Thyroid gland (tissue), 4 donors: Measurements from ENCODE around the gene DPAGT1. TPM values are rescaled to one million over a fixed set of nuclear protein-coding genes. Genes with fewer than 3 reads are reported as not detected.
A peak's percentile ranks its signal among the peaks of the same experiment; 100 is the strongest.
"Not testable (repeated sequence)": the region's sequence is repeated elsewhere in the genome, so short reads cannot be mapped to it uniquely, and the experiment has no call there.

Experiments
- DNase-seq, 2 donors: peaks; one replicate each; pipeline ENCODE4 v3.0.0-alpha.2; 2019
- H3K27ac ChIP-seq, 3 donors: fragments of 200-600 bp; sonication (generic); 1 replicate in 2 of 3; 2 replicates in 1 of 3; pipeline ENCODE4 v1.5.1; 2016 to 2019; ENCODE audit warnings: mild to moderate bottlenecking in 1 of 3, moderate library complexity in 1 of 3
- H3K27me3 ChIP-seq: fragments of 200-600 bp; sonication (generic); one replicate; pipeline ENCODE4 v1.5.1; 2019
- H3K36me3 ChIP-seq, 2 donors: fragments of 200-600 bp; sonication (generic); one replicate each; pipeline ENCODE4 v1.5.1; 2016 to 2019
- H3K4me1 ChIP-seq, 2 donors: fragments of 200-600 bp; sonication (generic); one replicate each; pipeline ENCODE4 v1.5.1; 2017 to 2019
- H3K4me3 ChIP-seq, 3 donors: fragments of 200-600 bp; sonication (generic); replicated peaks in 1 of 3; 1 replicate in 2 of 3; 2 replicates in 1 of 3; pipeline ENCODE4 v1.5.1; 2016; ENCODE audit warnings: mild to moderate bottlenecking in 1 of 3
- H3K9me3 ChIP-seq: fragments of 200-600 bp; sonication (generic); one replicate; pipeline ENCODE4 v1.5.1; 2017
- POLR2A ChIP-seq, 2 donors: fragments of 450-650 bp; IDR thresholded peaks; one replicate each; pipeline ENCODE4 v1.6.1; 2017; ENCODE audit warnings: antibody characterized with exemption in 2 of 2, mild to moderate bottlenecking in 2 of 2, moderate library complexity in 1 of 2
- WGBS, 2 donors: methylation state at CpG; one replicate each; pipeline ENCODE4 v1.1.5; 2017; 5-methylcytosine and 5-hydroxymethylcytosine counted together
- intact Hi-C: fragments of 100-400 bp; cut with DNase I; formaldehyde crosslinking; loops from one replicate; pipeline ENCODE4 v1.15.1; 2023
- total RNA-seq, 4 donors: library from RNA; depleted of rRNA; stranded (reverse); fragments of >200 nt; gene quantifications; one replicate each; pipeline ENCODE4 v1.2.3, GENCODE V29; 2016
- TF ChIP-seq, protein P1 (sequence below), 6 experiments: fragments of 200-600 bp in 3 of 6; fragments of 450-650 bp in 3 of 6; sonication (generic) in 3 of 6; IDR thresholded peaks; one replicate each; pipeline ENCODE4 v1.5.1; 2016 to 2019; ENCODE audit warnings: antibody characterized with exemption in 6 of 6, mild to moderate bottlenecking in 2 of 6, inconsistent platforms in 1 of 6, moderate library complexity in 1 of 6

Gene DPAGT1
- total RNA-seq, 4 donors from 2014 or later = 29.8 to 42.8 (median 38.7) TPM

DNA sequence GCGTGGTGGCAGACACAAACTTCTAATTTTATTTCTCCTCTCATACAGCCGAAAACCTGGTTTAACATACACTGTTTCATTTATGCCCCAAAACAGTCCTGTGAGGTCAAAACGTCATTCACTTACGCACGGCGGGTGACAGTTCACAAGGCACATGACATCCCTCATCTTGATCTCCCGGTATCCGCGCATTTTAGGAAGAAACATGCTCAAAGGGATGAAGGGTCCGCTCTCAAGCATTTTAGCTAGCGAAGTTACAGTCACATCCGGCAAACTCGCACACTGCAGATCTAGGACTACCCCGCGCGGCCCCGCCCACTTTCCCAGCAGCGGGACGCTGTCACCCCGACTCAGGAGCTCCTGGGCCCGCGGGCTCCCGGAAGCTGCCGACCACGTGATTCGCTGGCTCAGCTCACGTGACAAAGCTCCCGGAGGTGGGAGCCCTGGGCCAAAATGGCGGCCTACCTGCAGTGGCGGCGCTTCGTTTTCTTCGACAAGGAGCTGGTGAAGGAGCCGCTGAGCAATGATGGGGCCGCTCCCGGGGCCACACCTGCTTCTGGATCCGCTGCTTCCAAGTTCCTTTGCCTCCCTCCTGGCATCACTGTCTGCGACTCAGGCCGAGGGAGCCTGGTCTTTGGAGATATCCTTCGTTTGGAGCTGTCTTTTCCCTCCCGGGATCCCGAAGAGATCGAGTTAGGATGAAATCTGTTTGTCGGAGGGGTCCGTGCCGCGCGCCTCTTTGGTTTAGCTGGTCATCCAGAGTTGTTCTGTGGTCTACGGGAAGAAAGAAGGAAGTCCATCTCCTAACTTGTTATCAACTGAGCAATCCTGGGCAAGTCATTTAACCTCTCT, 34.1 kb downstream of the DPAGT1 start, which contains the start of gene VPS11:
Gene VPS11, plus strand, starts transcription at position 448 of the 852 bp plus-strand sequence. Its CDS starts 6 bp downstream, at position 454.
- H3K27ac ChIP-seq = peak within 1 kb of the TSS; percentile 69 to 75 (median 73)
- DNase-seq = peak; percentile 99
- peaks cover 26 to 27% of the 10 kb centered on the region in 2 donors for H3K36me3 ChIP-seq
- no peaks in the 10 kb centered on the region for H3K27me3 ChIP-seq
- intact Hi-C loops = no loop called here
- H3K4me3 ChIP-seq = peak within 1 kb of the TSS; percentile 31 to 97 (median 79)
- TF ChIP-seq POLR2A (IDR thresholded peaks at IDR 0.05) = peak in 1 of 2 donors; percentile 76
- TF ChIP-seq, protein P1, sequence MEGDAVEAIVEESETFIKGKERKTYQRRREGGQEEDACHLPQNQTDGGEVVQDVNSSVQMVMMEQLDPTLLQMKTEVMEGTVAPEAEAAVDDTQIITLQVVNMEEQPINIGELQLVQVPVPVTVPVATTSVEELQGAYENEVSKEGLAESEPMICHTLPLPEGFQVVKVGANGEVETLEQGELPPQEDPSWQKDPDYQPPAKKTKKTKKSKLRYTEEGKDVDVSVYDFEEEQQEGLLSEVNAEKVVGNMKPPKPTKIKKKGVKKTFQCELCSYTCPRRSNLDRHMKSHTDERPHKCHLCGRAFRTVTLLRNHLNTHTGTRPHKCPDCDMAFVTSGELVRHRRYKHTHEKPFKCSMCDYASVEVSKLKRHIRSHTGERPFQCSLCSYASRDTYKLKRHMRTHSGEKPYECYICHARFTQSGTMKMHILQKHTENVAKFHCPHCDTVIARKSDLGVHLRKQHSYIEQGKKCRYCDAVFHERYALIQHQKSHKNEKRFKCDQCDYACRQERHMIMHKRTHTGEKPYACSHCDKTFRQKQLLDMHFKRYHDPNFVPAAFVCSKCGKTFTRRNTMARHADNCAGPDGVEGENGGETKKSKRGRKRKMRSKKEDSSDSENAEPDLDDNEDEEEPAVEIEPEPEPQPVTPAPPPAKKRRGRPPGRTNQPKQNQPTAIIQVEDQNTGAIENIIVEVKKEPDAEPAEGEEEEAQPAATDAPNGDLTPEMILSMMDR (IDR thresholded peaks at IDR 0.05) = no peak
- H3K9me3 ChIP-seq = no peaks in the 10 kb centered on the region
- peaks cover 12 to 19% of the 10 kb centered on the region in 2 donors for H3K4me1 ChIP-seq
- 0 to 1% methylated on average over 31 to 39 of the region's 49 CpGs for WGBS, 2 donors

DNA sequence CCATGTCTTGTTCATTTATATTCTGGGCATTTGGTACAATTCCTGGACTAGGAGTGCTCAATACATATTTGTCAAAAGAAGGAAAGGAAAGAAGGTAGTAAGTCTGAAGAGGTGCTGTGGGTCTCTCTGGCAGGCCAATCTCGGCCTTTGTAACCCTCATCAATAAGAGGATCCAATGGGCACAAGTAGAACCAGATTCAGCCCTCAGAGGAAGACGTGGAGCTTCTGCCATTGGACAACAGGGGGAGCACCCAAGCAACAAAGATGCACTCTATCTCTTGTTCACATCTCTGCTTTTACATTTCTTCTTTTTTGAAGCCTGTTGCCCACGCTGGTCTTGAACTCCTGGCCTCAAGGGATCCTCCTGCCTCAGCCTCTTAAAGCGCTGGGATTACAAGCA, 36.3 kb downstream of the DPAGT1 start:
- H3K27ac ChIP-seq = no peak overlapping the region
- peaks cover 4 to 5% of the 10 kb centered on the region in 2 donors for H3K36me3 ChIP-seq
- H3K4me3 ChIP-seq = no peak overlapping the region
- intact Hi-C loops = no loop called here
- H3K4me1 ChIP-seq = peaks cover 12 to 21% of the 10 kb centered on the region in 2 donors
- DNase-seq = no peak
- TF ChIP-seq POLR2A (IDR thresholded peaks at IDR 0.05) = no peak
- TF ChIP-seq, protein P1 (IDR thresholded peaks at IDR 0.05) = peak in 1 of 6 experiments; percentile 26
- H3K9me3 ChIP-seq = no peaks in the 10 kb centered on the region
- WGBS, 2 donors = 69 to 74% methylated on average over 4 of the region's 4 CpGs
- no peaks in the 10 kb centered on the region for H3K27me3 ChIP-seq

DNA sequence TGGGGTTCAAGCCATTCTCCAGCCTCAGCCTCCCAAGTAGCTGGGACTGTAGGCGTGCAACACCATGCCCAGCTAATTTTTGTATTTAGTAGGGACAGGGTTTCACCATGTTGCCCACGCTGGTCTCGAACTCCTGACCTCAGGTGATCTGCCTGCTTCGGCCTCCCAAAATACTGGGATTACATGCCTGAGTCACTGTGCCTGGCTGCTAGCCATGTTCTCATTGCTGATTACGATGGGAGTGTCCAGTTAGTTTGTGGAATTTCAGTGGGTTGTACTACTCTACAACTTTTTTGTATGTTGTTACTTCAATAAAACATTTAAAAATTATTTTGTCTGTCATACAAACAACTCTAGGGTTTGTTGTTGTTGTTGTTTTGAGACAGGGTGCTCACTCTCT, 38.9 kb downstream of the DPAGT1 start:
- WGBS, 2 donors = 79 to 87% methylated on average over 5 of the region's 5 CpGs
- Histone ChIP-seq H3K4me3 (no peak overlapping the region), H3K9me3 (no peaks in the 10 kb centered on the region), H3K36me3 (no peaks in the 10 kb centered on the region), H3K4me1 (peaks cover 13 to 19% of the 10 kb centered on the region in 2 donors), H3K27ac (peak overlapping the region in 1 of 3 donors; percentile 38), H3K27me3 (no peaks in the 10 kb centered on the region)
- TF ChIP-seq POLR2A (IDR thresholded peaks at IDR 0.05) = no peak
- TF ChIP-seq, protein P1 (IDR thresholded peaks at IDR 0.05) = no peak
- peak; percentile 35 to 61 for DNase-seq
- intact Hi-C loops = no loop called here

DNA sequence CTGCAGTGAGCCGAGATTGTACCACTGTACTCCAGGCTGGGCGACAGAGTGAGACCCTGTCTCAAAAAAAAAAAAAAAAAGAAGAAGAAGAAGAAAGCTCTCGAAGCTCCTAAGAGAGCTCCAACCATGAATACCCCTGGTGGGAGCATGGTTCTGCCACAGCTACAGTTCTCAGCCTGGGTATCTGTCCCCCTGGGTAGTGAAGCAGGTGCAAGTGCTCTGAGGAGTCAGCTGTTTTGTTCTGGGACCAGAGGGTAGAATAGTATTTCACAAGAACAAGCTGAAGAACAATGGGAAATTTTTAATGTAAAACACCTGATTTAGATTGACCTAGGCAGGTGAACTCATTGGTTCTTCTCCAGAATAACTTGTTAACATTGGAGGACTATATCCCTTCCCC, 40.4 kb downstream of the DPAGT1 start:
- H3K4me3 ChIP-seq = no peak overlapping the region
- intact Hi-C loops = no loop called here
- DNase-seq = no peak
- peaks cover 6 to 14% of the 10 kb centered on the region in 2 donors for H3K4me1 ChIP-seq
- no peaks in the 10 kb centered on the region for H3K36me3 ChIP-seq
- no peak for TF ChIP-seq POLR2A (IDR thresholded peaks at IDR 0.05)
- TF ChIP-seq, protein P1 (IDR thresholded peaks at IDR 0.05) = no peak
- 95 to 97% methylated on average over 3 of the region's 3 CpGs for WGBS, 2 donors
- H3K27ac ChIP-seq = no peak overlapping the region
- H3K27me3 ChIP-seq = no peaks in the 10 kb centered on the region
- no peaks in the 10 kb centered on the region for H3K9me3 ChIP-seq

DNA sequence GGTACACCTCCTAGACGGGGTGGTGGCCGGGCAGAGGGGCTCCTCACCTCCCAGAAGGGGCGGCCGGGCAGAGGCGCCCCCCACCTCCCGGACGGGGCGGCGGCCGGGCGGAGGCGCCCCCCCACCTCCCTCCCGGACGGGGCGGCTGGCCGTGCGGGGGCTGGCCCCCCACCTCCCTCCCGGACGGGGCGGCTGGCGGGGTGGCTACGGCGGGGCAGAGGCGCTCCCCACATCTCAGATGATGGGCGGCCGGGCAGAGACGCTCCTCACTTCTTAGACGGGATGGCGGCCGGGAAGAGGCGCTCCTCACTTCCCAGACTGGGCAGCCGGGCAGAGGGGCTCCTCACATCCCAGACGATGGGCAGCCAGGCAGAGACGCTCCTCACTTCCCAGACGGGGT, 42.5 kb downstream of the DPAGT1 start:
- intact Hi-C loops, H3K27ac ChIP-seq: not testable (repeated sequence)
- H3K4me1 ChIP-seq = peaks cover 14 to 27% of the 10 kb centered on the region in 2 donors

More for the DNA sequence above, 42.5 kb downstream of the DPAGT1 start:
- H3K9me3 ChIP-seq, H3K27me3 ChIP-seq, DNase-seq, H3K4me3 ChIP-seq: not testable (repeated sequence)
- H3K36me3 ChIP-seq = peaks cover 12% of the 10 kb centered on the region in 2 donors
- 81 to 90% methylated on average over 4 to 12 of the region's 35 CpGs for WGBS, 2 donors
